ENCODE measurements around the gene GRID2. TPM values are rescaled to one million over a fixed set of nuclear protein-coding genes. Genes with fewer than 3 reads are reported as not detected.

The GRID2 gene
- total RNA-seq, 4 donors from 2014 or later: 0.63 TPM; not detected in 3

DNA sequence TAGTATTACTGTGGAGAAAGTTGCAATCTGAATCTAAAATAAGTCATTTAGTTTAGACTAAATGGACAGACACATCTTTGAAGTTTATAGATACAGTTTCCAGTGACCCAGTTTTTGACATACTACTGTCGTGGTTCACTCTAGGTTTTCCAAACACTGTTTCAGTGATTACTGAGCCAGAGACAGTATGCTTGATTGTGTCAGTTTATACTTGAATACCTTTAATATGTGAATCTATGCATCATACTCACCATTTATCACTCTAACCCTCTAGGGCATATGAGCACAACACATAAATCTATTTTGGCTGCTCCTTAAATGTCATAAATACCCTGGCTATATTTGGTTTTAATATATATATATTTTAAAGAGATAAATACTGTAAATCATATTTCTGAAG, 173.5 kb downstream of the GRID2 start:
- no peak overlapping the region for H3K4me3 ChIP-seq
- H3K27ac ChIP-seq: no peak overlapping the region
- no peaks in the 10 kb centered on the region for H3K4me1 ChIP-seq
- no peaks in the 10 kb centered on the region for H3K27me3 ChIP-seq
- no peaks in the 10 kb centered on the region for H3K36me3 ChIP-seq
- no peak for DNase-seq (ENCODE audit: low spot score in 2 of 2)
- 61 to 67% methylated on average over 1 of the region's 1 CpG for WGBS, 2 donors
- no peak for TF ChIP-seq EP300 (IDR thresholded peaks at IDR 0.05)
- TF ChIP-seq CTCF (IDR thresholded peaks at IDR 0.05): no peak
- TF ChIP-seq POLR2A (IDR thresholded peaks at IDR 0.05): no peak
- no peaks in the 10 kb centered on the region for H3K9me3 ChIP-seq

DNA sequence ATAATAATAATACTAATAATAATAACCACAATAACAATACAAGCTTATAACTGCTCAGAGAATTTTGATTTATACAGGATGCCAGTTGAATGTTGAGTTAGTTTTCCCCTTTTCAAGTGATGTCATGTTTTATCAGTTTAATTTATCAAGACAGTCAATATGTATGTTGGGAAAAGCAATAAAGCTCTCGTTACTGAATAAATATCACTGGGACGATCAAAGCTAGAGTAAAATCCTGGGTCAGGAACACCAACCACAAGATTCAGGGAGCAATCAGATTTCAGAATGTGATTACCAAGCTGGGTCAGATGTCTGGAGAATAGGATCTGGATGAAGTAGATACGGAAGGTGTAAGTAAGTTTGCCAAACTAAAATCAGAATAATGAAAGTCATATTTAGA, 179.6 kb downstream of the GRID2 start:
- Histone ChIP-seq H3K4me1 (no peaks in the 10 kb centered on the region), H3K27me3 (no peaks in the 10 kb centered on the region), H3K27ac (no peak overlapping the region), H3K9me3 (no peaks in the 10 kb centered on the region), H3K36me3 (no peaks in the 10 kb centered on the region), H3K4me3 (no peak overlapping the region)
- WGBS, 2 donors: 76 to 78% methylated on average over 3 of the region's 3 CpGs
- DNase-seq (ENCODE audit: low spot score in 2 of 2): no peak
- no peak for TF ChIP-seq EP300 (IDR thresholded peaks at IDR 0.05)
- no peak for TF ChIP-seq CTCF (IDR thresholded peaks at IDR 0.05)
- TF ChIP-seq POLR2A (IDR thresholded peaks at IDR 0.05): no peak

DNA sequence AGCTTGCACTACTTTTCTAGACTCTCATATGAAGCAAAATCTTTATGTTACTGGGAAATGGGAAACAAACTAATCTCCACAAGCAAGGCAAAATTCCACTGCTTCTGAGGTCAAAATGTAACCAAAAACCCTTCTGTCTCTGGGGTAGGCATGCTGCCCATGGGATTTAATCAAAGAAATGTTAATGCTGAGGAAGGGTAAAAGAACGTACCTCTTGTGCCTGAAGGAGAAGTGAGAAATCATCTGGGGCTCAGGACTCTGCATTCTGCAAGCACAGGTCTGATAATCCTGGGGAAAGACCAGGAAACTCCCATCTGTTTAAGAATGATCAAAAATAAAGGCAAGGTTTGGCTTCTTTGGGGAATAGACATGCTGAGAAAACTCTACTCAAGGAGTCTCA, 184.7 kb downstream of the GRID2 start:
- no peak for TF ChIP-seq EP300 (IDR thresholded peaks at IDR 0.05)
- TF ChIP-seq CTCF (IDR thresholded peaks at IDR 0.05): no peak
- TF ChIP-seq POLR2A (IDR thresholded peaks at IDR 0.05): no peak
- H3K27me3 ChIP-seq: no peaks in the 10 kb centered on the region
- no peak for DNase-seq (ENCODE audit: low spot score in 2 of 2)
- no peak overlapping the region for H3K27ac ChIP-seq
- no peaks in the 10 kb centered on the region for H3K9me3 ChIP-seq
- 24 to 38% methylated on average over 1 of the region's 1 CpG for WGBS, 2 donors
- no peak overlapping the region for H3K4me3 ChIP-seq
- H3K36me3 ChIP-seq: no peaks in the 10 kb centered on the region
- H3K4me1 ChIP-seq: no peaks in the 10 kb centered on the region

DNA sequence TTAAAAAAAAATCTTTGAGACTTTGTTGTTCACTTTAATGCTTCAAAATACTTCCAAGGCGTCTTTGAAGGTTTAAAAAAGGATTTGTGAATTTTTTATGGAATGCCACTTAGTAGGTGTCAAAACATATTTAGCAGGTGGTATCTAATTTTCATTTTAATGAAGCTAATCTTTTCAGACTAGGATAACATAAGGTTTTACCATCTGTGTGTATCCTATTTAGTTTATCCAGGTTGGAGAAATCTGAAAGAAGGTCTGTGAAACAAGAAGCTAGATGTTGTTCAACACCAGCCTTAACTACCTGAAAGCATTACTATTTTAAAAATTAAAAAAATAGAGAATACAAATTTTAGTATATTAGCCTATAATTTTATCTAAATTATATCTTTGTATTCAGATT, 193.4 kb downstream of the GRID2 start:
- no peak overlapping the region for H3K4me3 ChIP-seq
- 60 to 69% methylated on average over 1 of the region's 1 CpG for WGBS, 2 donors
- no peak overlapping the region for H3K27ac ChIP-seq
- no peaks in the 10 kb centered on the region for H3K36me3 ChIP-seq
- no peak for DNase-seq (ENCODE audit: low spot score in 2 of 2)
- no peaks in the 10 kb centered on the region for H3K4me1 ChIP-seq
- no peaks in the 10 kb centered on the region for H3K27me3 ChIP-seq
- TF ChIP-seq CTCF (IDR thresholded peaks at IDR 0.05): no peak
- no peak for TF ChIP-seq EP300 (IDR thresholded peaks at IDR 0.05)
- TF ChIP-seq POLR2A (IDR thresholded peaks at IDR 0.05): no peak
- no peaks in the 10 kb centered on the region for H3K9me3 ChIP-seq

DNA sequence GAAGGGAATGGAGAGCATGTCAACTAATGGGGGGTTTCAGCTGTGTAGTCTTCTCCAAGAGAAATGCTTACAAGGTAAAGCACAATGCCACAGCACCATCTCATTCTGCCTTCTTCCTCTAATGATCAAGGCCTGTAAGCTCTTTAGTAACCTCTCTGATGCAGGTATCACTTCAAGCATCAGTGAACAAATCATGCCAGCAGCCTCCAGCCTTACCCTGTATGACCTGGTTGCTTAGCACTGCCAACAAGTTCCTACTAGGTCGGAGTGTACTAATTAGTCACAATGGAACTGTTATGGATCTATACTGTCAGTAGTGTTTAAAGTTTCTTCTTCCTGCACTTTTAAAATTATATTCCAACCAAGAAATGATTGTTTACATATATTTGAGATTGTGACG, 197.7 kb downstream of the GRID2 start:
- H3K4me3 ChIP-seq: no peak overlapping the region
- WGBS, 2 donors: 84% methylated on average over 2 of the region's 2 CpGs
- no peaks in the 10 kb centered on the region for H3K4me1 ChIP-seq
- no peaks in the 10 kb centered on the region for H3K36me3 ChIP-seq
- no peak for TF ChIP-seq EP300 (IDR thresholded peaks at IDR 0.05)
- TF ChIP-seq POLR2A (IDR thresholded peaks at IDR 0.05): no peak
- no peak for TF ChIP-seq CTCF (IDR thresholded peaks at IDR 0.05)
- H3K27ac ChIP-seq: no peak overlapping the region
- no peaks in the 10 kb centered on the region for H3K27me3 ChIP-seq
- H3K9me3 ChIP-seq: no peaks in the 10 kb centered on the region
- DNase-seq (ENCODE audit: low spot score in 2 of 2): no peak

All from tibial nerve (tissue), 4 donors.